Upper lobe of left lung (tissue), 6 donors: ENCODE results near the gene TNS3. TPM values are rescaled to one million over a fixed set of nuclear protein-coding genes. Genes with fewer than 3 reads are reported as not detected.
"Not testable (repeated sequence)": the region's sequence is repeated elsewhere in the genome, so short reads cannot be mapped to it uniquely, and the experiment has no call there.

Experiments used
- ATAC-seq, 2 donors: fragments of 200-7000 bp; cut with Tn5 transposase; one replicate each; pipeline ENCODE4 v1.9.1; 2022; ENCODE audit warnings: mild to moderate bottlenecking in 2 of 2, moderate library complexity in 2 of 2; ENCODE audit not compliant: low FRiP score in 2 of 2
- DNase-seq, 2 donors: peaks; one replicate each; pipeline ENCODE4 v3.0.0-alpha.2; 2019 to 2020
- H3K27ac ChIP-seq, 4 donors: fragments of 200-600 bp; sonication (generic); one replicate each; pipeline ENCODE4 v1.5.1; 2016 to 2019
- H3K27me3 ChIP-seq, 4 donors: fragments of 200-600 bp; sonication (generic); one replicate each; pipeline ENCODE4 v1.5.1; 2017 to 2019
- H3K36me3 ChIP-seq, 4 donors: fragments of 200-600 bp; sonication (generic); one replicate each; pipeline ENCODE4 v1.5.1; 2016 to 2019
- H3K4me1 ChIP-seq, 4 donors: fragments of 200-600 bp; sonication (generic); one replicate each; pipeline ENCODE4 v1.5.1; 2018 to 2019
- H3K4me3 ChIP-seq, 4 donors: fragments of 200-600 bp; sonication (generic); one replicate each; pipeline ENCODE4 v1.5.1; 2017 to 2019; ENCODE audit warnings: mild to moderate bottlenecking in 2 of 4, moderate library complexity in 1 of 4
- H3K9me3 ChIP-seq, 4 donors: fragments of 200-600 bp; sonication (generic); one replicate each; pipeline ENCODE4 v1.5.1; 2018 to 2019
- EP300 ChIP-seq, 4 donors: sonication (generic); formaldehyde crosslinking; IDR thresholded peaks; one replicate each; pipeline ENCODE4 v1.5.1; 2017; ENCODE audit warnings: antibody characterized with exemption in 4 of 4, control low read depth in 2 of 4
- POLR2A ChIP-seq, 4 donors: fragments of 450-650 bp; IDR thresholded peaks; one replicate each; pipeline ENCODE4 v1.5.1; 2016 to 2017; ENCODE audit warnings: antibody characterized with exemption in 4 of 4, mild to moderate bottlenecking in 2 of 4
- POLR2AphosphoS5 ChIP-seq, 2 donors: sonication (generic); formaldehyde crosslinking; IDR thresholded peaks; one replicate each; pipeline ENCODE4 v1.5.1; 2017; ENCODE audit warnings: antibody characterized with exemption in 2 of 2
- WGBS, 2 donors: methylation state at CpG; one replicate each; pipeline ENCODE4 v1.1.5; 2017 to 2018; 5-methylcytosine and 5-hydroxymethylcytosine counted together
- total RNA-seq, 6 donors: library from RNA; depleted of rRNA in 4 of 6; stranded (reverse); fragments of >200 nt in 4 of 6; gene quantifications; one replicate each; pipeline versions ENCODE4 v1.1.0 to v1.2.1, GENCODE V29; 2016 to 2021
- TF ChIP-seq, protein P1 (sequence below), 6 experiments: fragments of 450-650 bp in 4 of 6; fragments of 200-600 bp in 2 of 6; sonication (generic) in 2 of 6; IDR thresholded peaks; one replicate each; pipeline ENCODE4 v1.5.1; 2016 to 2019; ENCODE audit warnings: antibody characterized with exemption in 6 of 6
- donor health status: DM: no; HTN: no; CAD: no; lungs with moderate emphysema.
- donor health status: DM: no; HTN: yes; CAD: no; lungs with severe emphysema.

The TNS3 gene
- total RNA-seq, 6 donors from 2014 or later = 90.6 to 266 (median 143) TPM

DNA sequence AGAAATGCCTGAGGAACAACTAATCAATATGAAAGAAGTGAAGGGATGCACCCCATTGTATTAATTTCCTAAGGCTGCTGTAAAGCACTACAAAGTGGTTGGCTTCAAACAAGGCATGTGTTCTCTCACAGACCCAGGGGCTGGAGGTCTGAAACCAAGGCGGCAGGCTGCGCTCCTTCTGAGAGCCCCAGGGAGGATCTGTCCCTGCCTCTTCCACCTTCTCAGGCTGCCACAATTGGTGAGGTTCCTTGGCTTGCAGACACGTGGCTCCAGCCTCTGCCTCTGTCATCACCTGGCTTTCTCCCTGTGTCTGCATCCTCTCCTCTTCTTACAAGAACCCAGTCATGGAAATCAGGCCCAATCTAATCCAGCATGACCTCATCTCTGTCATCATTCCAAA, 110.1 kb downstream of the TNS3 start:
- no peaks in the 10 kb centered on the region for H3K9me3 ChIP-seq
- WGBS, 2 donors = 77 to 91% methylated on average over 3 of the region's 3 CpGs
- no peaks in the 10 kb centered on the region for H3K27me3 ChIP-seq
- TF ChIP-seq, protein P1, sequence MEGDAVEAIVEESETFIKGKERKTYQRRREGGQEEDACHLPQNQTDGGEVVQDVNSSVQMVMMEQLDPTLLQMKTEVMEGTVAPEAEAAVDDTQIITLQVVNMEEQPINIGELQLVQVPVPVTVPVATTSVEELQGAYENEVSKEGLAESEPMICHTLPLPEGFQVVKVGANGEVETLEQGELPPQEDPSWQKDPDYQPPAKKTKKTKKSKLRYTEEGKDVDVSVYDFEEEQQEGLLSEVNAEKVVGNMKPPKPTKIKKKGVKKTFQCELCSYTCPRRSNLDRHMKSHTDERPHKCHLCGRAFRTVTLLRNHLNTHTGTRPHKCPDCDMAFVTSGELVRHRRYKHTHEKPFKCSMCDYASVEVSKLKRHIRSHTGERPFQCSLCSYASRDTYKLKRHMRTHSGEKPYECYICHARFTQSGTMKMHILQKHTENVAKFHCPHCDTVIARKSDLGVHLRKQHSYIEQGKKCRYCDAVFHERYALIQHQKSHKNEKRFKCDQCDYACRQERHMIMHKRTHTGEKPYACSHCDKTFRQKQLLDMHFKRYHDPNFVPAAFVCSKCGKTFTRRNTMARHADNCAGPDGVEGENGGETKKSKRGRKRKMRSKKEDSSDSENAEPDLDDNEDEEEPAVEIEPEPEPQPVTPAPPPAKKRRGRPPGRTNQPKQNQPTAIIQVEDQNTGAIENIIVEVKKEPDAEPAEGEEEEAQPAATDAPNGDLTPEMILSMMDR (IDR thresholded peaks at IDR 0.05) = no peak
- TF ChIP-seq POLR2AphosphoS5 (IDR thresholded peaks at IDR 0.05) (no peak), POLR2A (IDR thresholded peaks at IDR 0.05) (no peak), EP300 (IDR thresholded peaks at IDR 0.05) (no peak)
- DNase-seq (no peak), ATAC-seq (no peak)
- H3K27ac ChIP-seq = peak overlapping the region in 3 of 4 donors; percentile 38 to 48 (median 44)
- no peak overlapping the region for H3K4me3 ChIP-seq
- no peaks in the 10 kb centered on the region for H3K36me3 ChIP-seq
- peaks cover 12 to 18% (median 16%) of the 10 kb centered on the region in 4 donors for H3K4me1 ChIP-seq

DNA sequence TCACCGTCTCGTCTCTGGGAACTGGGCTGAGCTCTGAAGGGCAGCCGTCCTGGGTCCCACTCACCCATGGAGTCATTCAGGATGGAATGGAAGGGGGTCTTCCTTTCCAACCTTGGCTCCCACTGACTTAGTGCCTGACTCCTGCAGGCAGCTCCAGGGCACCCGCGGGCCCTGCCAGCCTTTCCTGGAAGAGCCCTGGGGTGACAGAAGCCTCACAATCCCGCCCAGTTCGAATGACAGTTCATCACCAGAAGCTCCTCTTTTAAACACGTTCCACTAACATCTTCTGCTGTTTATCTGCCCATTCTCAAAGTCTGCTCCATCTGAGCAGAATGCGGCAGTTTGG, 110.6 kb downstream of the TNS3 start:
- DNase-seq = no peak
- no peak for TF ChIP-seq POLR2A (IDR thresholded peaks at IDR 0.05)
- no peak for TF ChIP-seq EP300 (IDR thresholded peaks at IDR 0.05)
- no peak for TF ChIP-seq POLR2AphosphoS5 (IDR thresholded peaks at IDR 0.05)
- TF ChIP-seq, protein P1 (IDR thresholded peaks at IDR 0.05) = no peak
- no peaks in the 10 kb centered on the region for H3K36me3 ChIP-seq
- H3K27ac ChIP-seq = peak overlapping the region; percentile 12 to 48 (median 41)
- WGBS, 2 donors = 86 to 88% methylated on average over 9 of the region's 9 CpGs
- H3K9me3 ChIP-seq = no peaks in the 10 kb centered on the region
- no peak for ATAC-seq
- H3K27me3 ChIP-seq = no peaks in the 10 kb centered on the region
- no peak overlapping the region for H3K4me3 ChIP-seq
- peaks cover 12 to 18% (median 16%) of the 10 kb centered on the region in 4 donors for H3K4me1 ChIP-seq

DNA sequence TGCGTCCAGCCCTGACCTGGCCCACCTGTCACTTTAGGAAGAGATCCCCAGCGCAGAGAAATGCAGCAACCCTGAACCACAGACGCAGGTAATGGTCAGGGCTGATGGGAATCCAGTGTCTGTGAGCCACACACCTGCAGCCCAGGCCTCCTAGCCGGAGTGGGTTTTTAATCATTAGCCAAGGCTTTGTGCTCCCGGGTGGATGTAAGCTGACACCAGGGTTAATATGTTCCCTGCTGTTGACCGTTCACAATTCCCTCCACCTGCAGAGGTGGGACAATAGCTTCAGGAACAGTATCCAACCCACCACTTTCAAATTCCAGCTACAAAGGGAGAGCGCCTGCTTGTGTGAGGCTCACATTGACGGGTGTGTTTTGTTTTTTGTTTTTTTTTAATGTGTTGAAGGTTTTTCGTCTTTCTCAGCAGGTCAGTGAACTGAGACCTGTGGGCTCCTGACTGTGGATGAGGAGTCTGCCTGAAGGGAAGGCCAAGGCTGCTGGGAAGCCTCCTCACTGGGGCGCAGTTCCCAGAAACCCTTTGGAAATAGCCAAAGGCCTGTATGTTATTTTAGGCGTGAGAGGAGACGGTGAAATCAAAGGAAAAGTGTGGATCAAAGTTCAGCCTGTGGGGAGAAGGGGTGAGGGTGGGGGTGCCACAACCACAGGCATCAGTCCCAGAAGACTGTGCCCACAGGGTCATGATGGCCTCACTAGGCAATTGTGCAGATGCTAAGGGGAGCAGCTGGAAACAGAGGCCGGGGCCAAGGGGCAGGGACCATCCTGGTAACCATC, 111.1 kb downstream of the TNS3 start:
- peak overlapping the region; percentile 12 to 48 (median 41) for H3K27ac ChIP-seq
- no peak for TF ChIP-seq POLR2AphosphoS5 (IDR thresholded peaks at IDR 0.05)
- TF ChIP-seq POLR2A (IDR thresholded peaks at IDR 0.05) = no peak
- TF ChIP-seq EP300 (IDR thresholded peaks at IDR 0.05) = no peak
- TF ChIP-seq, protein P1 (IDR thresholded peaks at IDR 0.05) = no peak
- DNase-seq (no peak), ATAC-seq (no peak)
- H3K36me3 ChIP-seq = no peaks in the 10 kb centered on the region
- no peak overlapping the region for H3K4me3 ChIP-seq
- 68 to 73% methylated on average over 10 to 13 of the region's 13 CpGs for WGBS, 2 donors
- H3K27me3 ChIP-seq = no peaks in the 10 kb centered on the region
- H3K9me3 ChIP-seq = no peaks in the 10 kb centered on the region
- H3K4me1 ChIP-seq = peaks cover 6 to 14% (median 13%) of the 10 kb centered on the region in 4 donors

DNA sequence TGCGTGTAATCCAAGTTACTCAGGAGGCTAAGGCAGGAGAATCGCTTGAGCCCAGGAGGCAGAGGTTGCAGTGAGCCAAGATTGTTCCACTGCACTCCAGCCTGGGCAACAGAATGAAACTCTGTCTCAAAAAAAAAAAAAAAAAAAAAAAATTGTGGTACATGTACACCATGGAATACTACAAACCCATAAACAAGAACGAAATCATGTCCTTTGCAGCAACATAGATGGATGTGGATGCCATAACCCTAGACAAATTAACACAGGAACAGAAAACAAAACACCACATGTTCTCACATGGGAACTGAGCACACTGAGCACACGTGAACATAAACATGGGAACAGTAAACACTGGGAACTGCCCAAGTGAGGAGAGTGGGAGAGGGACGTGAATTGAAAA, 112.1 kb downstream of the TNS3 start:
- H3K27me3 ChIP-seq, H3K4me3 ChIP-seq, H3K4me1 ChIP-seq, DNase-seq, H3K36me3 ChIP-seq, H3K9me3 ChIP-seq, ATAC-seq: not testable (repeated sequence)
- 70 to 72% methylated on average over 5 of the region's 5 CpGs for WGBS, 2 donors
- peak overlapping the region in 1 of 4 donors; percentile 44 for H3K27ac ChIP-seq

DNA sequence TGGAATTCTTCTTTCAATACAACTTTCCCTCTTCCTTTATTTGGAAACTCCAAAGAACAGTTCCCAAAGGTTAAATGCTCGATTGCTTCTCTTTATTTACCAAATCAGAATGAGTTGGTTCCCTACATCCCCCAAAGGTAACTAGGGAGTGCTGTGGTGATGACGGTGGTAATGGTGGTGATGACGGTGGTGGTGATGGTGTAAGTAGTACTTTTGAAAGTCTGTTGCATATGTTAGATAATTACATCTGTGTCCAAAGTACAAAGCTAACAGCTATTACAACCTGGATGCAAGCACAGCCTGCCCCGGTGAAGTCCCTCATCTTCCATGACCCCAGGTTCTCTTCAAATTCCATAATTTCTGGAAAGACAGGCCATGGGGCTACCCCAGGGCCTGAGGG, 115.1 kb downstream of the TNS3 start:
- 84 to 89% methylated on average over 4 of the region's 4 CpGs for WGBS, 2 donors
- ATAC-seq = no peak
- no peaks in the 10 kb centered on the region for H3K9me3 ChIP-seq
- no peak for DNase-seq
- peak overlapping the region in 3 of 4 donors; percentile 35 to 58 (median 52) for H3K27ac ChIP-seq
- TF ChIP-seq EP300 (IDR thresholded peaks at IDR 0.05) = peak in 1 of 4 donors; percentile 54
- TF ChIP-seq, protein P1 (IDR thresholded peaks at IDR 0.05) = no peak
- H3K4me3 ChIP-seq = no peak overlapping the region
- H3K27me3 ChIP-seq = no peaks in the 10 kb centered on the region
- H3K4me1 ChIP-seq = peaks cover 0 to 5% (median 0%) of the 10 kb centered on the region in 4 donors
- H3K36me3 ChIP-seq = no peaks in the 10 kb centered on the region
